WERI-Rb-1 (cell line): ENCODE measurements around the gene ARHGEF37.

Experiments
- DNase-seq: peaks from one replicate; pipeline ENCODE4 v3.0.0-alpha.2; 2020
- H3K27ac ChIP-seq: fragments of 250-450 bp; sonication (Bioruptor Pico); 2 replicates; pipeline ENCODE4 v1.5.1; 2020; ENCODE audit warnings: mild to moderate bottlenecking, moderate library complexity
- H3K27me3 ChIP-seq: fragments of 250-450 bp; sonication (Bioruptor Pico); 2 replicates; pipeline ENCODE4 v1.5.1; 2021; ENCODE audit warnings: mild to moderate bottlenecking, low read depth, moderate library complexity; ENCODE audit not compliant: insufficient read depth, severe bottlenecking
- H3K36me3 ChIP-seq: fragments of 250-450 bp; sonication (Bioruptor Pico); 2 replicates; pipeline ENCODE4 v1.5.1; 2020; ENCODE audit warnings: mild to moderate bottlenecking, moderate library complexity
- H3K4me3 ChIP-seq: 2 replicates; pipeline ENCODE4 v1.5.1; 2011; ENCODE audit warnings: low read depth, mild to moderate bottlenecking, control low read depth, low read length
- H3K9me3 ChIP-seq: fragments of 250-450 bp; sonication (Bioruptor Pico); 2 replicates; pipeline ENCODE4 v1.5.1; 2021; ENCODE audit warnings: mild to moderate bottlenecking, moderate library complexity; ENCODE audit not compliant: severe bottlenecking
- TF ChIP-seq, protein P1 (sequence below): IDR thresholded peaks from 2 replicates; pipeline ENCODE4 v1.5.1; 2011; ENCODE audit warnings: low read depth, mild to moderate bottlenecking, control low read depth, inconsistent platforms, low read length

ARHGEF37 gene

DNA sequence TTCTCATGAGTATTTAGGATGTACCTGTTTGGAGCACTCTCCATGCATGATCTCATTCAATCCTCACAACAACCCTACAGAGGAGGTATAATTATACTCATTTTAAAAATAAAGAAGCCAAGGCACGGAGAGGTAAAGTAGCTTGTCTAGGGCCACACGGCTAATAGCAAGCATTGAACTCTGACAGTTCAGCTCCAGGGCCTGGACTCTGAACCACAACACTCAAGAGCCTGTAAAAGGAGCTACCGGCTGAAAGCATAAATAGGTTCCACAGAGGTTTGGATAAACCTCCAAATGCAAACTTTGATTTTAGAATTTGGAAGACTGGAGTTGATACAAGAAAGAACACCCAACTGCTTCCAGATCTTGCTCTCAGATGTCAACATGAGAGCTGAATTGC lies 41.2 kb downstream of the ARHGEF37 start:
- Histone ChIP-seq H3K9me3 (no peaks in the 10 kb centered on the region), H3K4me3 (no peak overlapping the region), H3K27me3 (no peaks in the 10 kb centered on the region), H3K36me3 (no peaks in the 10 kb centered on the region), H3K27ac (no peak overlapping the region)
- TF ChIP-seq, protein P1, sequence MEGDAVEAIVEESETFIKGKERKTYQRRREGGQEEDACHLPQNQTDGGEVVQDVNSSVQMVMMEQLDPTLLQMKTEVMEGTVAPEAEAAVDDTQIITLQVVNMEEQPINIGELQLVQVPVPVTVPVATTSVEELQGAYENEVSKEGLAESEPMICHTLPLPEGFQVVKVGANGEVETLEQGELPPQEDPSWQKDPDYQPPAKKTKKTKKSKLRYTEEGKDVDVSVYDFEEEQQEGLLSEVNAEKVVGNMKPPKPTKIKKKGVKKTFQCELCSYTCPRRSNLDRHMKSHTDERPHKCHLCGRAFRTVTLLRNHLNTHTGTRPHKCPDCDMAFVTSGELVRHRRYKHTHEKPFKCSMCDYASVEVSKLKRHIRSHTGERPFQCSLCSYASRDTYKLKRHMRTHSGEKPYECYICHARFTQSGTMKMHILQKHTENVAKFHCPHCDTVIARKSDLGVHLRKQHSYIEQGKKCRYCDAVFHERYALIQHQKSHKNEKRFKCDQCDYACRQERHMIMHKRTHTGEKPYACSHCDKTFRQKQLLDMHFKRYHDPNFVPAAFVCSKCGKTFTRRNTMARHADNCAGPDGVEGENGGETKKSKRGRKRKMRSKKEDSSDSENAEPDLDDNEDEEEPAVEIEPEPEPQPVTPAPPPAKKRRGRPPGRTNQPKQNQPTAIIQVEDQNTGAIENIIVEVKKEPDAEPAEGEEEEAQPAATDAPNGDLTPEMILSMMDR, result no peak
- no peak for DNase-seq

DNA sequence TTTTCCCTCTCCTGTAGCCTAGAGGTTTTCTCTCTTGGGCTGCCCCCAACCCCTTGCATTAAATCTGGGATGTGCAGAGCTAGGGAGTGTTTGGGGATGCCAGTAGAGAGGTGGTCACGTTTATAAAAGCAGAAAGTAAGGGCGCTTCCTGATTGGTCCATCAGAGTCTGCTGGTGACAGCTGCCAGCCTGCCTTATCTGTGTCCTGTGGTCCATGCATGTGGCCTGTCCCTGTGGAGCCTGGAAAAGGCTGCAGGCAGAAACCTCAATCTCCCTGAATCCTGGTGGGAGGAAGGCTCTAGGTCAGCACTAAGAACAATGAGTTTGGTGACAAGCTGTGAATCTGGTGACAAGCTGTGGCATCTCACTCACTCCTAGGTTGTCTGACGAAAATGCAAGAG lies 42.2 kb downstream of the ARHGEF37 start:
- no peak for DNase-seq
- Histone ChIP-seq H3K27ac (no peak overlapping the region), H3K4me3 (no peak overlapping the region), H3K36me3 (no peaks in the 10 kb centered on the region), H3K27me3 (no peaks in the 10 kb centered on the region), H3K9me3 (no peaks in the 10 kb centered on the region)
- TF ChIP-seq, protein P1, result no peak

DNA sequence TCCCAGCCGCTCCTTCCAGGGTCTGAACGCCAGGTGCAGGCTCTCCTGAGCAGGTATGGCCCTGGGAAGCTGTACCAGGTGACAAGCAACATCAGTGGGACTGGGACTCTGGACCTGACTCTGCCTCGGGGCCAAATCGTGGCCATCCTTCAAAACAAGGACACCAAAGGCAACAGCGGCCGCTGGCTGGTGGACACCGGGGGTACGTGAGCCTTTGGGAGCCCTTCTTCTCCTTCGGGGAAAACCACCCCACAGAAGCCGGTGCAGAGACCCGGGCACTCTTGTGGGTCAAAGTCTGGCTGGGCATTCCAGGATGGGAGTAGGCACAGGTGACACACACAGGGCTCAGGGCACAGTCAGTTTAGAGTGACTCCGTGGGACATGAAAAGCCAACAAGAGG lies 45.8 kb downstream of the ARHGEF37 start:
- no peak for DNase-seq
- H3K27me3 ChIP-seq, result no peaks in the 10 kb centered on the region
- H3K9me3 ChIP-seq, result no peaks in the 10 kb centered on the region
- TF ChIP-seq, protein P1, result no peak
- H3K27ac ChIP-seq, result no peak overlapping the region
- no peaks in the 10 kb centered on the region for H3K36me3 ChIP-seq
- no peak overlapping the region for H3K4me3 ChIP-seq

DNA sequence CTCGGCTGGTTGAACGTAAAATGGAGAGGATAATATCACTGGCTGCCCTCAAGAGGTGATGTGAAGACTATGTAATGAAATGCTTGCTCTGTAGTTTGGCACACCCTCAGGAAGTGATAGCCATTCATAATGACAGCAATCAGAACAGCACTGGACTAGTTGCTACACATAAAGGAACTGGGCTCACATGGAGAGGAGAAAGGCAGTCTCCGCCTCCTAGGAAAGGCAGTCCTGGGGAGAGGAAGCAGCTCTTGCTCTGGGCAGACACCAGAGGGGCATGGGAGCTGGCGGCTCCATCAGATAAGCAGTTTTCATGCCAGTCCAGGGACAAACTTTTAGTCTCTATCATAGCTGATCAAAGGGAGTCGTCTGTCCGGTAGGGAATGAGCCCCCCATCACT lies 46.9 kb downstream of the ARHGEF37 start:
- TF ChIP-seq, protein P1, result no peak
- no peak overlapping the region for H3K27ac ChIP-seq
- H3K36me3 ChIP-seq, result no peaks in the 10 kb centered on the region
- H3K9me3 ChIP-seq, result no peaks in the 10 kb centered on the region
- no peaks in the 10 kb centered on the region for H3K27me3 ChIP-seq
- no peak for DNase-seq
- no peak overlapping the region for H3K4me3 ChIP-seq

DNA sequence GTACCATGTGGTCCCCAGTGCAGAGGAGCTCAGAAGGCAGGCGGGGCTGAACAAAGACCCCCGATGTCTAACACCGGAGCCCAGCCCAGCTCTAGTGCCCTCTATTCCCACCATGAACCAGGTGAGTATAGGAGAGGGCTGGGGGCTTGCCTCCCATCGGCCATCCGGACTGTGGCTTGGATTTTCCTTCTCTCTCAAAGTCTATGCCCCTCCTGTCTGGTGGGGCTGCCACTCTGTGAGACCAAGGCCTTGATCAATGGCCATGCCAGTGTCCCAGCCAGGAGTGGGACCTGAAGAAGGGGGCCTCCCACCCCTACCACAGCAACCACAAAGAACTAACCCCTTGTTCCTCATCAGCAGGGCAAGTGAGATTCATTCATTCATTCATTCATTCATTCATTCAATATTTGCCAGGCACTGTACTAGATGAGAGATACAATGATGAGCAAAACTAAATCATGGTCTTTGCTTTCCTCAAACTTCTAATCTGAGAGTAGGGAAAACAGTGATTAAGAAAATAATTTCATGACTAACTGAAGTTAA lies 47.6 kb downstream of the ARHGEF37 start:
- Histone ChIP-seq H3K27ac (no peak overlapping the region), H3K9me3 (no peaks in the 10 kb centered on the region), H3K27me3 (no peaks in the 10 kb centered on the region), H3K4me3 (no peak overlapping the region), H3K36me3 (no peaks in the 10 kb centered on the region)
- no peak for DNase-seq
- TF ChIP-seq, protein P1, result no peak

DNA sequence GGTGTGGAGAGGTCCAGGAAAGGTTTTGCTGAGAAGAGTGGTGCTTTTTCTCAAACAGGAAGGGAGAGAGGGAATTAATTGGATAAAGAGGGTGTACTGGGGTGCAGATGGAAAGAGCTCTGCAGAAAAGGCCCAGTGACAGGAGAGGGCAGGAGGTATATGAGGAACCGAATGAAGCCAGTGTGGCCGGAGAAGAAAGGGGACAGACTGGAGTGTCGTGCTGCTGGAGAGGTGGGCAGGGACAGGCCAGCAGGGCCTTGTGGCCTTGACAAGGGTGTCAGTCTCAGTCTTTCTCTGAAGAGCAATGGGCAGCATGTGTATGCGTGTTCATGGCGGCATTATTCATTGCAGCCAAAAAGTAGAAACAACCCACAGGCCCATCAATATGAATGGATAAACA lies 48.1 kb downstream of the ARHGEF37 start:
- Histone ChIP-seq H3K36me3 (no peaks in the 10 kb centered on the region), H3K4me3 (no peak overlapping the region), H3K27ac (no peak overlapping the region), H3K27me3 (no peaks in the 10 kb centered on the region), H3K9me3 (no peaks in the 10 kb centered on the region)
- no peak for DNase-seq
- TF ChIP-seq, protein P1, result no peak
